ENCODE measurements around the gene ROR2.
"Not testable (repeated sequence)": the region's sequence is repeated elsewhere in the genome, so short reads cannot be mapped to it uniquely, and the experiment has no call there.

ROR2 gene

DNA sequence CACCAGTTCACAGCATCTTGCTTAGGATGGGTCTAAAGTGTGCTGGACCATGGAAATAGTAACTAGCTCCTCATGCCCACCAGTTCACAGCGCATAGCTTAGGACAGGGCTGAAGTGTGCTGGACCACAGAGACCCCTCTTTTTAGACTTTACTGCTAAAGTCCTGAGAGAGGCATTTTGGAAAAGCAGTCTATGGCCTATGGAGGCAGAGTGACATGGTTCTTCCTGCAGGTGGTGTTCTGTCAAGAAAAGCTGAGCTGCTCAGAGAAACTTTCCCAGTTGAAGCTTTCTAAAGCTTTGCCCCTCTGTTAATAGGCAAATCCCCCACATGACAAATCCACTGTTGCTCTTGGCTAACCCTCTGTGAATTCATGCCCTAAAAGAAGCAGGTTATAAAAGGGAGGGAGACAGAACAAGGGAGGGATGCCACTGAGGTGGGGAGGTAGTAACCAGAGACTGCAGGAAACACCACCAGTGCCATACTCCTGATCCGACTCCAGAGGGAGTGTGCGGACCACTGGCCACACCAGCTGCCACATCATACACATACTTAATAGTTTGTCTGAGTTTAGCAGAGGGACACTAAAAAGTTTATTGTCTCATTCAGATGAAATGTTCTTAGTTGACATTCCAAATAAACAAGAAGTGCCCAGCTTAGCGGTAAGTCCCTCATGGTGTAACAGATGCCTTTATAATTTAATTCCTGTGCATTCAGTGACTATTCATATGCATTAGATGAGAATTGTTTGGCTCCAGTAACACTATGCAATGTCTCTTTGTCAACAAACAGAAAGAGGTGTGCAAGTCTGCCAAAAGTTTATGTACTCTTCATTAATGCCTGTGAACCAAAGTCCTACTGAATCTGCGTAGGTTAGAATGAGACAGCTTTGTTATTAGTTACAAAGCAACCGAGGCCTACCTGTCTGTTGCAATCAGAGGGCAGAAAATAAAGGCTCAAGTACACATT, 290.2 kb downstream of the ROR2 start:
- in situ Hi-C loops (cut with HindIII; ENCODE audit: low sequenced_read_pairs): no loop called here

DNA sequence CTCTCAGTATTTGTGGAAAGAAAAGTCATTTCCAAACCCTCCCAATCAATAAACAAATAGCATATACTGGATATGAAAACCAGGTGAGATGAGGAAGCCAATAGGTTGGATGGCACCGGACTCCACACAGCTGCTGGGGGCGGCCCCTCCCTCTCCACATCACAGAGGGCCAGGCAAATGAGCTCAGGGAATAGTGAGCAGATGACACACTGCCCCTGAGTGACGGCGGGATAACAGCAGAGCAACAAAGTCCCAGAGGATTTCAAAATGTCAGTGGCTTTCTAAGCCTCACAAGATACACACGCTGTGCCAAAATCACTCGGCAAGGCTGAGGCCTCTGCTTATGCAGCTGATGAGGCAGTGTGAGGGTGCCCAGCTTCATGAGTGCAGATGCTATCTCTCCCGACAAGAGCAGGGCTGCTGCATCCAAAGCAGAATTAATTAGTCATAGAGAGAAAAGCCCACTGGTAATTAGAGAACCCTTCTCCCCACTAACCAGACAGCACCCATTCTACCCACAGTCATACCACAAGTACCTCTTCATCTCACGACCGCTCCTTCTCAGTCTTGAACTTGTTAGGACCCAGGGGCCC, 291.4 kb downstream of the ROR2 start:
- in situ Hi-C loops (cut with HindIII; ENCODE audit: low sequenced_read_pairs): no loop called here

DNA sequence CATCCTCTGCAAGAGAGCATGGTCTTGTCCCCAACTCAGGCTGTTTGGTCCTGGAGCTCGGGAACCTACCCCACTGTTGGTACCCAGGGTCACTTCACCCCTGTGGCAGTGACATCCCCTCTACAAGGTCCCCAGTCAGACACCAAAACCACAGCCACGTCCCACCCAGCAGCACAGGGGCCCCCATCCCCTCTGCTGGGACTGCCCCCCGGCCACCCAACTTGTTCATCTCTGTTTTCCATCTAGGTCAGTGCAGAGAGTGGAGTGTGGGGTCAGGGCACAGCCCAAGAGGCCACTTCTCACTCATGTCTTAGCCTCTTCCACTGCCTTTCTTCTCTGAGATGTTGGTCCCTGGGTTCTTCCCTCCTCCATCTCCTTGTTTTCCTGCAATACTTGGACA, 292.5 kb downstream of the ROR2 start:
- in situ Hi-C loops (cut with HindIII; ENCODE audit: low sequenced_read_pairs): no loop called here

DNA sequence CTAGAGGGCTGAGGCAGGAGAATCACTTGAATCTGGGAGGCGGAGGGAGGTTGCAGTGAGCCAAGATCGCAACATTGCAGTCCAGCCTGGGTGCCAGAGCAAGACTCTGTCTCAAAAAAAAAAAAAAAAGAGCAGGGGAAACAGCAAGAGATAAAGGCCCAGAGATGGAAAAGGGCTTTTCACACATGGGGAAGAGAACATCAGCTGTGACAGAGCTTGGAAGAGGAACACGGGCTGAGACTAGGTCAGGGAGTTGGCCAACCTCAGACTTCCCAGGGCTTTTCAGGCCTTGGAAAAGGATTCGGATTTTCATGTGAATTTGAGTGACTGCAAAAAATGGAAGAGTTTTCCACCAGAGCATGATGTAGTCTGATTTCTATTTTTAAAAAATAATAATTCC, 294.4 kb downstream of the ROR2 start:
- in situ Hi-C loops (cut with HindIII; ENCODE audit: low sequenced_read_pairs): no loop called here

DNA sequence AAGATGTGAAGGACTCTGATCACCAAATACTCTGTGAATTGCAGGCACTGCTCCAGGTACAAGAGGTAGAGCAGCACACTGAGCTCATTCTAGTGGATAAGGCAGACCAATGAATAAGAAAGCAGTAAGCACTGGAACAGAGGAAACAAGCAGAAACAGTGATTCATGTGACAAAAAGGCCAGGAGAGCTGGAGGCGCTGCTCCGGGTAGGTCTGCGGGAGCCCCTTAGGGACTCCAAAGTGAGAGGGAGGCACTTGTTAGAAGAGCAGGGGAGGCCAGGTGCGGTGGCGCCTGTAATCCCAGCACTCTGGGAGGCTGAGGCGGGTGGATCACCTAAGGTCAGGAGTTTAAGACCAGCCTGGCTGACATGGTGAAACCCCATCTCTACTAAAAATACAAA, 294.8 kb downstream of the ROR2 start:
- in situ Hi-C loops (cut with HindIII; ENCODE audit: low sequenced_read_pairs): no loop called here

DNA sequence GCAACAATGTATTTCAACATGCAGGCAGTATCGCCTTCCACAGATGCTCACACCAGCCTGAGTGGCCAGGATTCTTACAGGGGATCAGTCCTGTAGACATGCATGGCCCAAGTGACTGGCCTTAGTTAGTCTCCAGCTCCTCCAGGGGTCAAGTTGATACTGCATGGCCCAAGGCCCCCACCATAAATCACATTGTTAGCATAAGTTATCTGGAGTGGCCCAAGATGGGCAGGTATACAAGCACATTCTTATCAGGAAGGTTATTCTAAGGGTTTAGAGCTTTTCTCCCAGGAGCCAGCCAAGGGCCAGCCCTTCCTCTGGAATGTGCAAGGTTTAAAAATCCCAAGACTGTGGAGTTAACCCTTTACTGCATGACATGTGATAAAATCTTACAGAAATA, 295.5 kb downstream of the ROR2 start:
- in situ Hi-C loops (cut with HindIII; ENCODE audit: low sequenced_read_pairs): no loop called here

DNA sequence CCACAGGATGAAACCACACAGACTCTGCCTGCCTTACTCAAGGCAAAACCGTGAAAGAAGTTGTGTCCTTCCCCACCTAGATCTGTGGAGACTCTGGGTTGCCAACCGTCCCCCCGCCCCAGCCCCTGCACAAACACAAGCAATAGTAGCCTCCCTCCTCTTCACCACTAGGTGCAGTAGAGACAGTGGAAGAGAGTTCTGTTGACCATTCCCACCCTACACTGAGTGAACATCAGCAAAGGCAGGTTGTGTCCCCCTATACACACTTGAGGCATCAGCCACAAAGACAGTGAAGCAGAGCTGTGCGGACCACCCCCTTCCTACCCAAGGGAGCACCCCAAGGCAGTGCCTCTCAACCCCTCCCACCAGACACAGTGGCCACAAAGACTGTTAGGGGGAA, 302.7 kb downstream of the ROR2 start:
- in situ Hi-C loops (cut with HindIII; ENCODE audit: low sequenced_read_pairs): no loop called here

DNA sequence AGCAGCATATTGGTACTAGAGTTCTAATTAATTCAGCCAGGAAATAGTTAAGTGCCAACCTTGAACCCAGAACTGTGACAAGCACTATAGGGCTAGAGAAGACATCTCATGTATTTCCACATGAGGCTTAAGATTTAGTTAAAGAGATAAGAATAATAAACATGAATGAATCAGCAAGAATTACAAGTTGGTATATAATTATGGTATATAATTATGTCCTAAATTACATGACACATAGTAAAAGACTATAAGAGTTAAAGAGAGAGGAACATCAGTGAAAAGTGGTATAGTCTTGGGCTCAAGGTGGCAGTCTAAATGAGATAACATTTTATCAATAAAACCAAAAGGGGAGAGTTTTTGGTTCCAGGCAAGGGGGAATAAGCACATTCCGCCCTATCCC, 303.3 kb downstream of the ROR2 start:
- in situ Hi-C loops (cut with HindIII; ENCODE audit: low sequenced_read_pairs): no loop called here

DNA sequence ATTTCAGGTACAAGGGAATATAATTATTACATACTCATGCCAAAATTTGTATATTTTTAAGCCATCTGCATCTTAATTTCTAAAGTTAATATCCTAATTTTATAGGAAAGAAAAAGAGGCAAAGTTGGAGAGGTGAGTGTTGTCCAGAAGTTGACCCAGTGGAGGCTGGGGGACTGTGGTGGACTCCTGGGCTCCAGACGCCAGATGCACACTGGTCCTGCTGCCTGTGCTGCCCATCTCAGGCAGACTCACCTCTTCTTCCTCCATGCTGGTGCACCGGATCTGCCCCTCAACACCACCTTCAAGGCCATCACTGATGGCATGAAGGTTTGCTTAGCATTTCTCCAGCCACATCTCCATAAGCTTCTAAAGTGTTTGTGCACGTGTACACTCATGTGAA, 305.6 kb downstream of the ROR2 start:
- in situ Hi-C loops (cut with HindIII; ENCODE audit: low sequenced_read_pairs): no loop called here

DNA sequence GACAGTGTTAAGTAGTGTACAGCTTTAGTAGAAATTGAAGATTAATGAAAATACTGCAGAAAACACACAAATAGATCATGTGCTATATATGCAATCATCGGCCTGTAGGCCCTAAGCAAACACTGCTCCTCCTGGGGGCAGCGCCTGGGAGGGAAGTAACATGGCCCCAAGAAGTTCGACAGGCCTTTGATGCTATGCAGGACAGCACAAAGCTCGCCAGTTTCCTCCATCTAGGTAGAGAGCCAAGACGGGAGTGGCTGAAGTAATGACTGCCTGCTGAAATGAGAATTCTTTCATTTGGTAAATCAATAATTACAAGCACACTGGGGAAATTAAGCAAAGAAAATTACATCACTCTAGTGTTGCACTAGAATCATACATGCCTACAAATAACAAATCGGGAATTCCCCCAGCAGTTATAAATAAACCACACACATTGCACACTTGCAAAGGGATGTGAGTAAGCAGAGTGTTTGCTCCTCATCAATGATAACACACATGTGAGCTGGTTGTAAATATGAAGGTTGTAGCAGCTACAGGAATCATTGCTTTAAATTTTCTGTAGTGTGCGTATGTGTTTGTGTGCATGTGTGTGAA, 306.4 kb downstream of the ROR2 start:
- in situ Hi-C loops (cut with HindIII; ENCODE audit: low sequenced_read_pairs): no loop called here

DNA sequence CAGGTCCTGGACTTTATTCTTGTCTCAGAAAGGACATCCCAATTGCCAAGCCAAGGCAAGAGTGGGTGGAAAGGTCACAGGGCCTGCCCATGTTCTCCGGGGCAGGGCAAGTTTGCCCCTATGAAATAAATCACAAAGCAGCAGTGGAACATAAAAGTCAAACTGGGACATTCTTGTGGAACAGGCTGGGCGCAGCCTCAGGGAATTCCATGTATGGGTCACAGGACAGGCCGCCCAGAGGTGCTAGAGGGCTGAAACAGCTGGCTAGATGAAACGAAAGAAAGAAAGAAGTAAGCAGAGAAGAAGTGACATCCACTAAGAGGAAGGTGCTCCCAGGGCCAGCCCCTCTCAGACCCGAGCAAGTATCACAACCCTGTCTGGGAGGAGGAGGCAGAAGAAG, 307.3 kb downstream of the ROR2 start:
- in situ Hi-C loops (cut with HindIII; ENCODE audit: low sequenced_read_pairs): no loop called here

DNA sequence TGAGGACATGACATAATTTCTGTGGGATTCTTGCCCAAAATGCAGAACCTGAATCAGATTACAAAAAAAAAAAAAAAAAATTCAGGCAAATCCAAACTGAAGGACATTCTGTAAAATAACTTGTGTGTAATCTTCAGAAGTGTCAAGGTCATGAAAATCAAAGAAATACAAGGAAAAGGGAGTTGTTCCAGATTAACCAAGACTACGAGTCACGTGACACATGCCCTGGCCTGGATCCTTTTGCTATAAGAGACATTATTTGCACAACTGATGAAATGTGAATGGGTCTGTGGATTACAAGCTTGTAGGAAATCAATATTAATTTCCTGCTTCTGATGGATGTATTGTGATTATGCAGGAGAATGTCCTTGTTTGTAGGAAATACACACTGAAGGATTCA, 309.6 kb downstream of the ROR2 start:
- in situ Hi-C loops (cut with HindIII; ENCODE audit: low sequenced_read_pairs): no loop called here

DNA sequence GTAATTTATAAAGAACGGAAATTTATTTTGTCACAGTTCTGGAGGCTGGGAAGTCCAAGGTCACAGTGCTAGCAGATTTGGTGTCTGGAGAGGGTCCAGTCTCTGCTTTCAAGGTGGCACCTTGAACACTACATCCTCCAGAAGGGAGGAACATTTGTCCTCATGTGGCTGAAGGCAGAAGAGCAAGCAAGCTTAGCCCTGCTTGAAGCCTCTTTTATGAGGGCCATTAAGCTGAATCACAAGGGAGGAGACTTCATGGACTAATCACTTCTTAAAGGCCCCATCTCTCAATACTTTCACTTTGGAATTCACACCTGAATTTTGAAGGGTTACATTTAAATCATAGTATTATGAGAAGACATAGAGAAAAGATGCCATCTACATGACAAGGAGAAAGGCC, 311.0 kb downstream of the ROR2 start:
- in situ Hi-C loops (cut with HindIII; ENCODE audit: low sequenced_read_pairs): no loop called here

DNA sequence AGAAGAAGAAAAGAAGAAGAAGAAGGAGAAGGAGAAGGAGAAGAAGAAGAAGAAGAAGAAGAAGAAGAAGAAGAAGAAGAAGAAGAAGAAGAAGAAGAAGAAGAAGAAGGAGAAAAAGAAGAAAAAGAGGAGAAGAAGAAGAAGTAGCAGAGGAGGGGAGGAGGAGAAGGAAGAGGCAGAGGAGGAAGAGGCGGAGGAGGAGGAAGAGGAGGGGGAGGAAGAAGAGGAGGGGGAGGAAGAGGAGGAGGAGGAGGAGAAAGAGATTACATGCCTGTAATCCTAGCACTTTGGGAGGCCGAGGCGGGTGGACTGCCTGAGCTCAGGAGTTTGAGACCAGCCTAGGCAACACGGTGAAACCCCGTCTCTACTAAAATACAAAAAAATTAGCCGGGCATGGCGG, 315.2 kb downstream of the ROR2 start:
- in situ Hi-C loops (cut with HindIII; ENCODE audit: low sequenced_read_pairs): not testable (repeated sequence)

DNA sequence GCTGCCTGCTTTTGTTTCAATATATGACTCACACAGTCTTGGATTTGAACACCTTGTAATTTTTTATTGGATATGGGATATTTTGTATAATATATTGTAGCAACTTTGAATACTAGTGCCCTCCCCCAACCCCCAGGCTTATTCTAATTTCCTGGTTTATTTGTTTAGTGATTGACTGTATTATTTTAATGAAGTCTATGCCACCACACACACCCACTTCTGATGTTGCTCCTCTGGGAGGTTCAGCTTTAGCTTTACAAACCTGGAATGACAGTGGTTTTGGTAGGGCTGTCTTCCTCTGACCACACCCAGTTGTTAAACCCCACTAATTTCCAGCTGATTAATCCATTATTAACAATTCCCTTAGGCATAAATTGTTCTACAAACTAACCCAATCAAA, 320.3 kb downstream of the ROR2 start:
- in situ Hi-C loops (cut with HindIII; ENCODE audit: low sequenced_read_pairs): no loop called here

DNA sequence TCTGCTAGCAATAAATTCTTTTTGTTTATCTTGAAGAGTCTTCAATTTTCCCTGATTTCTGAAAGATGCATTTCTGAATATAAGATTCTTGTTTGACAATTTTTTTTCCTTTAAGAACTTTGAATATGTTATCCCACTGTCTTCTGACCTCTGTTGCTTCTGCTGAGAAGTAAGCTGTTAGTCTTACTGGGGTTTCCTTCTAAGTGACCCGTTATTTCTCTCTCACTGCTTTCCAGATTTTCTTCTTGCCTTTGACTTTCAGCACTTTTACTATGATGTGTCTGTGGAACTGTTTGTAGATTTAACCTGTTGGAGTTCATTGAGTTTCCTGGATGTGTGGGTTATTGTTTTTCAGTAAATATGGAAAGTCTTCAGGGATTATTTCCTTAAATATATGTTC, 321.1 kb downstream of the ROR2 start:
- in situ Hi-C loops (cut with HindIII; ENCODE audit: low sequenced_read_pairs): no loop called here

DNA sequence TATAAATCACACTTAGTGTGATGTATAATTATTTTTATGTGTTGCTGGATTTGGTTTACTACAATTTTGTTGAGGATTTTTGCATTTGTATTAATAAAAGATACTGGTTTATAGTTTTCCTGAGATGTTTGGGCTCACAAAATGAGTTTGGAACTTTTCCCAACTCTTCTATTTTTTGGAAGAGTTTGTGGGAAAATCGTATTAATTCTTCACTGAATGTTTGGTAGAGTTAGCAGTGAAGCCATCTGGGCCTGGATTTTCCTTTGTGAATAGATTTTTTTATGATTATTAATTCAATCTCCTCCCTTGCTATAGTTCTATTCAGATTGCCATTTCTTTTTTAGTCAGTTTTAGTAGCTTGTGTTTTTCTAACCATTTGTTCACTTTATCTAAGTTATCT, 324.7 kb downstream of the ROR2 start:
- in situ Hi-C loops (cut with HindIII; ENCODE audit: low sequenced_read_pairs): no loop called here

DNA sequence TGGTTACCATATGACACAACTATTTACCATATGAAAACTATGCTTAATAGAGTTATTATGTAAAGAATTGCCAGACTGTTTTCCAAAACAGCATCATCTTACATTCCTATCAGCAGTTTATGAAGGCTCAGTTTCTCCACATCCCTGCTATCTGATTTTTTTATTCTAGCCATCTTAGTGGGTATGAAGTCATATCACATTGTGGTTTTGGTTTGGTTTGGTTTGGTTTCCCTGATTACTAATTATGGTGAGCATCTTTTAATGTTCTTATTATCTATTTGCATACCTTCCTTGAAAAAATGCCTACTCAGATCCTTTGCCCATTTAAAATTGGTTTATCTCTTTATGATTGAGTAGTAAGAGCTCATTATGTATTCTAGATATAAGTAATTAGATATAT, 327.0 kb downstream of the ROR2 start:
- in situ Hi-C loops (cut with HindIII; ENCODE audit: low sequenced_read_pairs): no loop called here

DNA sequence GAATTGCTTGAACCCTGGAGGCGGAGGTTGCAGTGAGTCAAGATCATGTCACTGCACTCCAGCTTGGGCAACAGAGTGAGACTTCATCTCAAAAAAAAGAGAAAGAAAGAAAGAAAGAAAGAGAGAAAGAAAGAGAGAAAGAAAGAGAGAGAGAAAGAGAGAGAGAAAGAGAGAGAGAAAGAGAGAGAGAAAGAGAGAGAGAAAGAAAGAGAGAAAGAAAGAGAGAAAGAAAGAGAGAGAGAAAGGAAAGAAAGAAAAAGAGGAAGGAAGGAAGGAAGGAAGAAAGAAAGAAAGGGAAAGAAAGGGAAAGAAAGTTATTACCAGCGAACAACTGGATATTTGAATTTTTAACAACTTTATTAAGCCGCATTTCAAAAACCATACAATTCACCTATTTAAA, 327.9 kb downstream of the ROR2 start:
- in situ Hi-C loops (cut with HindIII; ENCODE audit: low sequenced_read_pairs): not testable (repeated sequence)

DNA sequence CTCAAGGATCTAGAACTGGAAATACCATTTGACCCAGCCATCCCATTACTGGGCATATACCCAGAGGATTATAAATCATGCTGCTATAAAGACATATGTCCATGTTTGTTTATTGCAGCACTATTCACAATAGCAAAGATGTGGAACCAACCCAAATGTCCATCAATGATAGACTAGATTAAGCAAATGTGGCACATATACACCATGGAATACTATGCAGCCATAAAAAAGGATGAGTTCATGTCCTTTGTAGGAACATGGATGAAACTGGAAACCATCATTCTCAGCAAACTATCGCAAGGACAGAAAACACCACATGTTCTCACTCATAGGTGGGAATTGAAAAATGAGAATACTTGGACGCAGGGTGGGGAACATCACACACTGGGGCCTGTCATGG, 336.0 kb downstream of the ROR2 start:
- in situ Hi-C loops (cut with HindIII; ENCODE audit: low sequenced_read_pairs): not testable (repeated sequence)

DNA sequence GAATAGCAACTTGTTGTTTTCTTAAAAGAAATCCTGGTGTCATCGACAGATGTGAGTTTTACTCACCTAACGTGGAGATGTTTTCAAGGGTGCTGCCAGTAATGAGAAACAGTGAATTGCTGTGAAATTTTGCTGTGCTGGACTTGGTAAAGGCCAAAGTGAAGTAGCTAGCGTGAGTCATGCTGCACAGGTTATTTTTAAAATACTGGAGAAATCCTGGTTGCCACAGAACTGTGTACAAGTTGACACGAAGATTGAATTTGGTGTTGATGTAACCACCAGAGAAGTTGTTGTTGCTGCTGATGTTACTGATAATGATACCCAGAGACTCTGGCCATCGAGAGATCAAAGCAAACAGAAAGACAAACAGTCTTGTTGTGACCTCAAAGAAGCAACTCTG, 338.4 kb downstream of the ROR2 start:
- in situ Hi-C loops (cut with HindIII; ENCODE audit: low sequenced_read_pairs): no loop called here
